Neural cell (in vitro differentiated cells): ENCODE data around the gene GNPTAB.

ENCODE experiments used
- CTCF ChIP-seq: fragments of 450-650 bp; IDR thresholded peaks from 2 replicates; pipeline ENCODE4 v1.5.1; 2014; ENCODE audit warnings: antibody characterized with exemption, mild to moderate bottlenecking, moderate library complexity; ENCODE audit not compliant: poor library complexity, severe bottlenecking
- EP300 ChIP-seq: fragments of 450-650 bp; conservative IDR thresholded peaks from 2 replicates; pipeline ENCODE4 v1.6.1; 2014; ENCODE audit warnings: antibody characterized with exemption, mild to moderate bottlenecking, moderate library complexity; ENCODE audit not compliant: poor library complexity, severe bottlenecking
- EZH2 ChIP-seq: fragments of 200-600, 300-800 bp; shearing (Covaris generic), sonication (generic); IDR thresholded peaks from 2 replicates; pipeline ENCODE4 v1.6.1; 2014; ENCODE audit warnings: antibody characterized with exemption, low read length, borderline replicate concordance, mild to moderate bottlenecking; ENCODE audit not compliant: insufficient read depth, poor library complexity, severe bottlenecking
- MXI1 ChIP-seq: fragments of 450-650 bp; conservative IDR thresholded peaks from 2 replicates; pipeline ENCODE4 v1.6.1; 2014; ENCODE audit warnings: antibody characterized with exemption, mild to moderate bottlenecking; ENCODE audit not compliant: poor library complexity, severe bottlenecking
- POLR2AphosphoS5 ChIP-seq: IDR thresholded peaks from 2 replicates; pipeline ENCODE4 v1.6.1; 2012
- RAD21 ChIP-seq: fragments of 450-650 bp; conservative IDR thresholded peaks from 2 replicates; pipeline ENCODE4 v1.6.1; 2014; ENCODE audit warnings: antibody characterized with exemption, mild to moderate bottlenecking, moderate library complexity
- REST ChIP-seq: IDR thresholded peaks from 2 replicates; pipeline ENCODE4 v1.6.1; 2012; ENCODE audit warnings: borderline replicate concordance
- SMC3 ChIP-seq: fragments of 450-650 bp; conservative IDR thresholded peaks from 2 replicates; pipeline ENCODE4 v1.6.1; 2014; ENCODE audit warnings: antibody characterized with exemption, mild to moderate bottlenecking, moderate library complexity; ENCODE audit not compliant: poor library complexity
- TAF1 ChIP-seq: IDR thresholded peaks from 2 replicates; pipeline ENCODE4 v1.6.1; 2012; ENCODE audit warnings: low read depth

- no peak for TF ChIP-seq POLR2AphosphoS5
- TF ChIP-seq CTCF = no peak
- no peak for TF ChIP-seq RAD21
- no peak for TF ChIP-seq EP300
- no peak for TF ChIP-seq SMC3
- TF ChIP-seq REST = no peak
- no peak for TF ChIP-seq EZH2
- TF ChIP-seq MXI1 = no peak
- TF ChIP-seq TAF1 = no peak
Measured at GRCh38 chr12:101777485-101777884, 53.3 kb downstream of the GNPTAB start.
